HG02943 (cell line): ENCODE measurements around the gene CBARP.

Source experiments
- ATAC-seq: cut with Tn5 transposase; IDR thresholded peaks from one replicate; pipeline ENCODE4 v1.9.1; 2021; ENCODE audit warnings: mild to moderate bottlenecking, low read depth, moderate library complexity; ENCODE audit not compliant: unreplicated experiment

CBARP gene

DNA sequence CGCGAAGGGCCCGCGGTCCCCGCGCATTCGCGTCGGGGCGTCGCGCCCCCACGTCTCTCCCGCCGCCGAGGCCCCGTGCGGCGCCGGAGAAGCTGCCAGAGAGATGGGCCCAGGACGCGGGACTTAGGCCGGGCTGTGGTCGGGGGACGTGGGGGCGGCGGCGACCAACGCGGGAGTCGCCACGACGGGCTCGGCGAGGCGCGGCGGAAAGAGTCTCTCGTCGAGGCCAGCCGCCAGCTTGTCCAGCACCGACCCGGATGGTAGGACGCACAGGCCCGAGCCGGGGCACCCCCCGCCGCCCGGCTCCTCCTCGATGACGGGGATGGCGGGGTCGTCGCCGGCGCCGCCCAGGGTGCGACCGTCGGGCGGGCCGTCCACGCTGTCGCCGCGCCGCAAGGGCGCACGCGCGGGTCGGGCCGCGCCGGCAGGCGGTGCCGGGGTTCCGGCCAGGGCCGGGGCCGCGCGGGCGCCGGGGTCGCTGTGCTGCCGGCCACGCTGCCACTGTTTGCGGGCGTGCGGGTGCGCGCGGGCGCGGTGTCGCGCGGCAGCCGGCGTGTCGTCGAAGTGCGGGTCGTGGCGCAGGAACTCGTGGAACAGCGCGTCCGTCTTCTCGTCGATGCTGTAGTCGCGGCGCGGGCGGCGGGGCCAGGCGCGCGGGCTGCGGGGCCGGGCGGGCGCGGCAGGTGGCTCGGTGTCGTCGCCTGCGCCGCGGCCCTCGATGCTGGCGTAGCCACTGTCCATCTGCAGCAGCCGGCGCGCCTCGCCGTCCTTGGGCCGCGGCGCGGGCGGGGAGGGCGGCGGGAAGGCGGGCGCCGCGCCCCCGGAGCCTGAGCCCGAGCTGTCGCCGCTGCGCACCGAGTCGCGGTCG, 8.5 kb downstream of the CBARP start:
- ATAC-seq, result no peak

- no peak for ATAC-seq
Measured at GRCh38 chr19:1228161-1228957, 9.4 kb downstream of the CBARP start.

GRCh38 chr19:1227304-1228054, 10.3 kb downstream of the CBARP start:
- ATAC-seq, result no peak

- ATAC-seq, result no peak
Measured at GRCh38 chr19:1226522-1227303, 11.1 kb downstream of the CBARP start.

GRCh38 chr19:1226227-1226518, 11.6 kb downstream of the CBARP start:
- ATAC-seq, result no peak

DNA sequence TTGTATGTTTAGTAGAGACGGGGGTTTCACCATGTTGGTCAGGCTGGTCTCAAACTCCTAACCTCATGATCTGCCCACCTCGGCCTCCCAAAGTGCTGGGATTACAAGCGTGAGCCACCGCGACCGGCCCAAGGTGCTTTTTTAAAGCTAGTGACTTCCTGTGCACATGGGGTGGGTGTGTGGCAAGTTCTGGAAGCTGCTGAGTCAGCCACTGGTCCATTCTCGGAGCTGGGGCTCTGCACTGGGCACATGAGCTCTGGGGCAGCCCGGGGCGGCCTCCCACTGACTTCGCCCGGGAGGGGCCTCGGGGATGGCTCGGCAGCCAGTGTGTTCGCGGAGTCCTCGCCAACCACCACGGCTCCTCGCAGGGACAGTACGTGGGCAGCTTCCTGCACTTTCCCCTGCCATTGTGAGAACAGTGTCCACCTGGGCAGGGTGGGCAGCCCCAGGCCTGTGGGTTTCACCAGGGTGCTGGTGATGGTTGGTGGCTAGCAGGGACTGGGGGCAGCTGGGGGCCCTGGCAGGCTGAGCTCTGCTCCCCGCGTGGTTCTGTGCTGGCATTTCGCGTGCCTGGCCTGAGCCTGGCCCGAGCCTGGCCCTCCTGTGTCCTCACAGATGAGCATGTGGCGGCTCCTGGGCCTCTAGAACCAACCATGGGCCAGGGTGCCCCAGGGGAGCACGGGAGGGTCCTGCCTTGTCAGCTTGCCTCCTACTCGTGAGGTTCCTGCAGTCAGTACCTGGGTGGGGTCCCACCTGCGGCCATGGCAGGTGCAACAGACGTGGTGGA, 12.2 kb downstream of the CBARP start:
- ATAC-seq, result no peak

- no peak for ATAC-seq
Measured at GRCh38 chr19:1224847-1225246, 13.0 kb downstream of the CBARP start.

DNA sequence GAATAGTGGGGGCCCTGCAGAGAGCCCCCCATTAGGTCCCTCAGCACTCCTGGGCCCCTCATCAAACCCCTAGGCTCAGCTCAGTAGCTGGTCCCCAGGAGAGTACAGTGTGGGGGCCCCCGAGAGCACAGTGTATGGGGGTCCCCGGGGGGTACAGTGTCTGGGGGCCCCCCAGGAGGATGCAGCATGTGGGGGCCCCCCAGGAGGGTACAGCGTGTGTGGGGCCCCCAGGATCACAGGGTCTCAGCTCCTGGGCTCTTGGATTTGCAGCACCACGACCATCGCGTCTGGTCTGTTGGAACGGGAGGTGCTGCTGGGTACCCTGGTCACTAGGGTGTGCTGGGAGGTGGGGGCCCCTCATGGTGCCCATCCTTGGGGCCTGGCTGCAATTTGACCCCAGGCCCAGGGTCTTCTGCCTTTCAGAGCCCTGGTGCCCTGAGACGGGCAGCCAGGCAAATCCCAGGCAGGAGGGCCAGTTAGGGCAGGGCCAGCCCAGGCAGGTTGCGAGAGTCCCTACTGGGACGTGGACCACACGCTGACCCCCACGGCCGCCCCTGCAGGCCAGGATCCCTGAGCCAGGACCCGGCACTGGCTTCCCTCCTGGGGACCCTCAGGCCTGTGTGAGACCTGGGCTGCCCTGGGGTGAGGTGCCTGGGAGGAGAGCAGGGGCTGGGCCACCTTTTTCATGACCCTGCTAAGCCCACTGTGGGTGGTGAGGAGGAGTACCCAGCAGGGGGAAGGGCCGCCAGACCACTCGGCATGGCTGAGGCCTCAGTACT, 13.6 kb downstream of the CBARP start:
- ATAC-seq, result no peak

DNA sequence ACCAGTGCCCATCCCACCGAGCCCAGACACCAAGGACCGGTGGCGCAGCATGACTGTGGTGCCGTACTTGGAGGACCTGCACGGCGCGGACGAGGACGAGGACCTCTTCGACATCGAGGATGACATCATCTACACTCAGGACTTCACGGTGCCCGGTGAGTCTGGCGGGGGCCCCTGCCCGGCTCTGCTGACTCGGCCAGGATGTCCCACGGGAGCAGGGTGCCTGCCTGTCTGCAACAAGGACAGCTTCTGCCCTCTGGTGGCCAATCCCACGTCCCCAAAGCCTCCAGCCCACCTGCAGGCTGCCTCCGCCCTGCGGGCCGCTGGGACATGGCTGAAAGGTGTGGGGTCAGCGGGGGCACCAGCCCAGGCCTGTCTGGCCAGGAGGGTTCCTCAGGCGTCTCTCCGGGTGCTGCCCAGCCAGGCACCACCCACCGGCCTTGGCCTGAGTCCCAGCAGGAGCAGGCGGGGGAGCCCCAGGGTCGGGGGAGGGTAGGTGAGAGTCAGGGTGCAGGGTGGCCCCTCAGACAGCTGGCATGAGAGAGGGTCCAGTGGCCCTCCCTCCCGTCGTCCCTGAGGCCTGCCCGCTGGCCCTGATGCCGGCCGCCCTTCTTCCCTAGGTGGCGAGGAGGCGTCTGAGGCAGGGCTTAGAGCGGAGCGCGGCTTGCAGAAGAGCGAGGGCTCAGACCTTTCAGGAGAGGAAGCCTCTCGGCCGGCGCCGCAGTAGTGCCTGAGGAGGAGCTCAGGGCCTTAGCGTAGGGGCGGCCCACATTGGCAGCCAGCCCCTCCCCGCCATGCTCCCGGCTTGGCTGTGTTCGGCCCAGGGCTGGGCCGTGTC, 14.6 kb downstream of the CBARP start:
- ATAC-seq, result no peak

DNA sequence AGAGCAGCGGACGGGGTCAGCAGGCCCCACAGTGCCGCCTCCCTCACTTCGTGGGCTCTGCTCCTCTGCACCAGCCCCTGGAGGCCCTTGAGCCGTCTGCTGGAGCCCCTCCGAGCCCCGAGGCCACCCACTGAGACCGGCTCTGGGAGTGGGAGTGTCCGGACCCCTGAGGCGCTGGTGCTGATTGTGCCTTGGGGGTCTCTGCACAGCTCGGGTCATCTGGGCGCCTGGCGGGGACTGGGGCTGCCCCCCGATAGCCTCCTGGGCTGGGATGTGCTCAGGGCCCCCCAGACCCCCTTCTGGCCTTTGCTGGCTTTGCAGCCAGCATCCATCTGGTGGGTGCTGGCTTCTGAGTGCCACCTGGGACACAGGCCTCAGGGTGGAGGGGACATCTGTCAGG, 15.4 kb downstream of the CBARP start:
- no peak for ATAC-seq

DNA sequence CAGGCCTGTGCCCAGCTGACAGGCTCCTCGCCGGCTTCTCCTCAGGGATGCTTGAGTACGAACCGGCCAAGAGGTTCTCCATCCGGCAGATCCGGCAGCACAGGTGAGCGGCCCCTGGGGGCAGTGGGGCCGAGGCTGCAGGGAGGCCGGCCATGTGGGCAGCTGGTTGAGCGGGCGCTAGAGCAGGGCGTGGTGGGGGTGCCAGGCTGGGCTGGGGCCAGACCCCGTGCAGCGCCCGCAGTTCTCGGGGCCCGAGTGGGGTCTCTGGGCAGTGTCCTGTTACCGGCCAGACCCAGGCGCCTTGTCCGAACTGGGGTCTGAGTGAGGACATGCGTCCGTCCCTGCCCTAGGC, 15.9 kb downstream of the CBARP start:
- no peak for ATAC-seq

DNA sequence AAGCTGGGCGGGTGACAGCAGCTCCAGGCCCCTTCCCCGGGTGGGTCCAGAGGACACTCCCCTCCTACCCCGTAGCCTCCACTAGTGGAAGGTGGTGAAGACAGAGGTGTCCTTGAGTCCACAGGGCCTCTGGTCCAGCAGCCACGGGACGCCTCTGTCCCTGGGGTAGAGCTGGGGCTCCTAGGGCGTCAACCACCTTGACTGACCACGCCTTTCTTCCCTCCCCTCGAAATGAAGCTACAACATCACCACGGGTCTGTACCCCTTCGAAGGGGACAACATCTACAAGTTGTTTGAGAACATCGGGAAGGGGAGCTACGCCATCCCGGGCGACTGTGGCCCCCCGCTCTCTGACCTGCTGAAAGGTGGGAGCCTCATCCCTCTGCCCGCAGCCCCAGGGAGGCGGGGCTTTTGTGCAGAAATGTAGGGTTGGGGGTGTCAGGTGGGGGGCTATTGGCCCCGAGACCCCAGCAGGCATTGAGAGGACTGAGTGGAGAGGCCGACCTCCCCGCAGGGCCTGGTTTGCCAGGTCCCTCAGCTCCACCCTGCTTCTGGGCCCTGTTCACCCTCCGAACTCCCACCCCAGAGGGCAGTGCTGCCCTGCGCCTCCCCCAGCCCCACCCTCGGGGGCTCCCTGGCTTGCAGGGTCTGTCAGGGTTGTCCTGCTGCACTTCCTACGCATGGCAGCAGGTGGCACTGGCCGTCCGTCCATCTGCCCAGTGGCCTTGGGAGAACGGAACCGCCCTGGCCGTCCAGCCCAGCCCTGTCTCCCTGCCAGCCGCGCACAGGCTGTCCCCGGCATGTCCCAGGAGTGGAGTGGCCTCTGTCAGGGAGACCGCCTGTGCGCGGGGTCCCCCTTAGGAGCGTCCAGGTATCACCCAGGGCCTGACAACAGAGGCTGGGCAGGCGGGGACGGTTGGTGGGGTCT, 16.6 kb downstream of the CBARP start:
- no peak for ATAC-seq

GRCh38 chr19:1220477-1220930, 17.3 kb downstream of the CBARP start:
- no peak for ATAC-seq

DNA sequence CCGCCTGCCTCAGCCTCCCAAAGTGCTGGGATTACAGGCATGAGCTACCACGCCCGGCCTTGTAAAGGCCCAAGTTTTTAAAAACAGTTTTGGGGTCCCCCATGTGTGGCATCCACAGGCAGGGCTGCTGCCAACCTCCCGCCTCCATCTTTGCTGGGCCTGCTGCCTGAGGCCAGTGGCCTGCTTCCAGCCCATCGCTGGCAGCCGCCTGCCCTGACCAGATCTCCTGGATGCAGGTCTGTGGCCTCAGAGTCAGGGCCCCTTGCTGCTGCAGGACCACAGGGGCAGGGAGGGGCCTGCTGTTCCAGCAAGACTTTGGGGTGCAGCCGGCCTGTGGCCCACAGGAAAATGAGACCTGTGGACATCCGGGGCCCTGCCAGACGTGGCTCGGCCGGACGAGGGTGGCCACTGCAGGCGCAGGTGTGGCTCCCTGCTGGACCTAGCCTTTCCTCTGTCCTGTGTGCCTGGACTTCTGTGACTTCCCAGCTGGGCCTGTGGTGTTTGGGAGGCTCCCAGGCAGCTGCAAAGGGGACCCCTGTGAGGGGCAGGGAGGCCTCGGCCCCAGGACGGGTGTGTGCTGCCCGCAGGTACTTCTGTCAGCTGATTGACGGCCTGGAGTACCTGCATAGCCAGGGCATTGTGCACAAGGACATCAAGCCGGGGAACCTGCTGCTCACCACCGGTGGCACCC, 17.9 kb downstream of the CBARP start:
- no peak for ATAC-seq

DNA sequence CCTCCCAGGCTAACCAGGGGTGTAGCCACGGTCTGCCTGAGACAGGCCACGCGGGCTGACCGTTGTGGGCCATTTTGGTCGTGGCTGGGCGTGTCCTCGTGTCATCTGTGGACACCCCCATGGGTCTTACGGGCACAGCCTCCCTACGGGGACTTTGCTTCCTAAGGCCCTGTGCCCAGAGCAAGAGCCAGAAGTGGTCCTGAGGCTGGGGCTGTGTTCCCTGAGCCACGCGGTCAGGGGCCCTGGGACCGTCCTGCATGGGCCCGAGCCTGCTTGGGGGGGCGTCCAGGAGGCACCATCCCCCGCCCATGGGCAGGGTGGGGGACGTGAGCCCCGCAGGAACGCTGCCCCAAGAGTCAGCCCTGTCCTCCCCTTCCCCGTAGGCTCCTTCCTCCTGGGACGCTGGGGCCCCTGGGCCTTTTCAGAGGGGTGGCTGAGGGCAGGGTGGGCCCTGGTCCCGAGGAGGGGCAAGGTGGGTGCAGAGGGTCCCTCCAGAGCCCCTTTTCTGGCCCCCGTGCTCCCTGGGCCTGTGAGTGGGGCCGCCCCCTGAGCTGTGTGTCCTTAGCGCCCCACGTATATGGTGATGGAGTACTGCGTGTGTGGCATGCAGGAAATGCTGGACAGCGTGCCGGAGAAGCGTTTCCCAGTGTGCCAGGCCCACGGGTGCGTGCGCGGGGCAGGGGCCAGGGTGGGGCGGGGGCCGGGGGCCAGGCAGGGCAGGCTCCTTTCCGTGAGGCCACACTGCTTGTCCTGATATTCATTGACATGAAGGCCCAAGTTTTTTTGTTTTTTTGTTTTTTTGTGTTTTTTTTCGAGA, 18.8 kb downstream of the CBARP start:
- no peak for ATAC-seq

GRCh38 chr19:1217366-1217765, 20.4 kb downstream of the CBARP start:
- no peak for ATAC-seq
